Ishikawa (cell line): Measurements from ENCODE around the gene JAG2.

Experiments used
- CEBPB ChIP-seq: IDR thresholded peaks from 2 replicates; pipeline ENCODE4 v1.6.1; 2012
- CREB1 ChIP-seq: IDR thresholded peaks from 2 replicates; pipeline ENCODE4 v1.6.1; 2012; ENCODE audit warnings: low read depth
- EGR1 ChIP-seq: IDR thresholded peaks from 2 replicates; pipeline ENCODE4 v1.6.1; 2012
- EP300 ChIP-seq: IDR thresholded peaks from 2 replicates; pipeline ENCODE4 v1.6.1; 2012; ENCODE audit warnings: borderline replicate concordance
- FOXM1 ChIP-seq: IDR thresholded peaks from 2 replicates; pipeline ENCODE4 v1.6.1; 2012; ENCODE audit warnings: low read depth, borderline replicate concordance
- MAX ChIP-seq: IDR thresholded peaks from 2 replicates; pipeline ENCODE4 v1.6.1; 2012
- NFIC ChIP-seq: IDR thresholded peaks from 2 replicates; pipeline ENCODE4 v1.6.1; 2012
- RAD21 ChIP-seq: IDR thresholded peaks from 2 replicates; pipeline ENCODE4 v1.6.1; 2012; ENCODE audit warnings: low read depth
- TAF1 ChIP-seq: IDR thresholded peaks from 2 replicates; pipeline ENCODE4 v1.6.1; 2012; ENCODE audit warnings: low read depth, mild to moderate bottlenecking
- TCF12 ChIP-seq: IDR thresholded peaks from 2 replicates; pipeline ENCODE4 v1.6.1; 2012; ENCODE audit warnings: low read depth
- TEAD4 ChIP-seq: IDR thresholded peaks from 2 replicates; pipeline ENCODE4 v1.6.1; 2012
- YY1 ChIP-seq: IDR thresholded peaks from 2 replicates; pipeline ENCODE4 v1.6.1; 2012; ENCODE audit warnings: low read depth
- ZBTB7A ChIP-seq: IDR thresholded peaks from 2 replicates; pipeline ENCODE4 v1.6.1; 2012; ENCODE audit warnings: low read depth
- TF ChIP-seq, protein P1 (sequence below): IDR thresholded peaks from 2 replicates; pipeline ENCODE4 v1.6.1; 2012
- TF ChIP-seq, protein P2 (sequence below): IDR thresholded peaks from 2 replicates; pipeline ENCODE4 v1.6.1; 2012; ENCODE audit warnings: low read depth, mild to moderate bottlenecking

The JAG2 gene

GRCh38 chr14:105187935-105188524 lies 19.5 kb upstream of the JAG2 start:
- TF ChIP-seq CREB1 (no peak), MAX (no peak), RAD21 (peak; percentile 61)
- TF ChIP-seq, protein P1, sequence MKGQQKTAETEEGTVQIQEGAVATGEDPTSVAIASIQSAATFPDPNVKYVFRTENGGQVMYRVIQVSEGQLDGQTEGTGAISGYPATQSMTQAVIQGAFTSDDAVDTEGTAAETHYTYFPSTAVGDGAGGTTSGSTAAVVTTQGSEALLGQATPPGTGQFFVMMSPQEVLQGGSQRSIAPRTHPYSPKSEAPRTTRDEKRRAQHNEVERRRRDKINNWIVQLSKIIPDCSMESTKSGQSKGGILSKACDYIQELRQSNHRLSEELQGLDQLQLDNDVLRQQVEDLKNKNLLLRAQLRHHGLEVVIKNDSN, result 0 out of 2 replicates have a peak, but pooled peaks have one; percentile 13

GRCh38 chr14:105187116-105187515 lies 18.5 kb upstream of the JAG2 start:
- no peak for TF ChIP-seq RAD21
- no peak for TF ChIP-seq TAF1
- TF ChIP-seq MAX, result no peak
- TF ChIP-seq EGR1, result no peak
- TF ChIP-seq NFIC, result no peak
- no peak for TF ChIP-seq CREB1
- TF ChIP-seq TCF12, result no peak

DNA sequence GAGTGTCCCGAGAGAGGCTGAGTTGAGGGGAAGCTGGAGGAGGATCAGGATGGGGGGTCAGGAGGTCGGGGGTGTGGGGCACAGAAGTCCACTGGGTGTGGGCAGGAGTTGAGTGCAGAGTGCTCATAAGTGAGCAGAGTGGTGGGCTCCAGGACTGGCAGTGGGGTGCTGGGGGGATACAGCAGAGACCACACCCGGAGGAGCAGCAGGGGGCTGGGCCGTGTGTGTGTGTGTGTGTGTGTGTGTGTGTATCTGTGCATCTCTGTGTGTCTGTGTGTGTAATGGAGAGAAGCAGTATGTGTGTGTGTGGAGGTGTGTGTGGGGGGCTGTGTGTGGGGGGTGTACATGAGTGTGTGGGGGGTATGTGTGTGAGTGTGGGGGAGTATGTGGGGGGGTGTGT lies 17.4 kb upstream of the JAG2 start:
- TF ChIP-seq, protein P1, result no peak
- no peak for TF ChIP-seq FOXM1
- TF ChIP-seq CEBPB, result no peak
- TF ChIP-seq, protein P2, sequence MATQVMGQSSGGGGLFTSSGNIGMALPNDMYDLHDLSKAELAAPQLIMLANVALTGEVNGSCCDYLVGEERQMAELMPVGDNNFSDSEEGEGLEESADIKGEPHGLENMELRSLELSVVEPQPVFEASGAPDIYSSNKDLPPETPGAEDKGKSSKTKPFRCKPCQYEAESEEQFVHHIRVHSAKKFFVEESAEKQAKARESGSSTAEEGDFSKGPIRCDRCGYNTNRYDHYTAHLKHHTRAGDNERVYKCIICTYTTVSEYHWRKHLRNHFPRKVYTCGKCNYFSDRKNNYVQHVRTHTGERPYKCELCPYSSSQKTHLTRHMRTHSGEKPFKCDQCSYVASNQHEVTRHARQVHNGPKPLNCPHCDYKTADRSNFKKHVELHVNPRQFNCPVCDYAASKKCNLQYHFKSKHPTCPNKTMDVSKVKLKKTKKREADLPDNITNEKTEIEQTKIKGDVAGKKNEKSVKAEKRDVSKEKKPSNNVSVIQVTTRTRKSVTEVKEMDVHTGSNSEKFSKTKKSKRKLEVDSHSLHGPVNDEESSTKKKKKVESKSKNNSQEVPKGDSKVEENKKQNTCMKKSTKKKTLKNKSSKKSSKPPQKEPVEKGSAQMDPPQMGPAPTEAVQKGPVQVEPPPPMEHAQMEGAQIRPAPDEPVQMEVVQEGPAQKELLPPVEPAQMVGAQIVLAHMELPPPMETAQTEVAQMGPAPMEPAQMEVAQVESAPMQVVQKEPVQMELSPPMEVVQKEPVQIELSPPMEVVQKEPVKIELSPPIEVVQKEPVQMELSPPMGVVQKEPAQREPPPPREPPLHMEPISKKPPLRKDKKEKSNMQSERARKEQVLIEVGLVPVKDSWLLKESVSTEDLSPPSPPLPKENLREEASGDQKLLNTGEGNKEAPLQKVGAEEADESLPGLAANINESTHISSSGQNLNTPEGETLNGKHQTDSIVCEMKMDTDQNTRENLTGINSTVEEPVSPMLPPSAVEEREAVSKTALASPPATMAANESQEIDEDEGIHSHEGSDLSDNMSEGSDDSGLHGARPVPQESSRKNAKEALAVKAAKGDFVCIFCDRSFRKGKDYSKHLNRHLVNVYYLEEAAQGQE, result no peak

- TF ChIP-seq MAX (no peak), TAF1 (no peak), NFIC (no peak), YY1 (no peak), TCF12 (no peak), CEBPB (no peak), EP300 (no peak), CREB1 (no peak), TEAD4 (no peak), ZBTB7A (no peak; the same call in 1 of the 2 replicates), EGR1 (no peak)
- TF ChIP-seq, protein P1, result no peak
Observed at GRCh38 chr14:105185001-105185400, 16.4 kb upstream of the JAG2 start.

DNA sequence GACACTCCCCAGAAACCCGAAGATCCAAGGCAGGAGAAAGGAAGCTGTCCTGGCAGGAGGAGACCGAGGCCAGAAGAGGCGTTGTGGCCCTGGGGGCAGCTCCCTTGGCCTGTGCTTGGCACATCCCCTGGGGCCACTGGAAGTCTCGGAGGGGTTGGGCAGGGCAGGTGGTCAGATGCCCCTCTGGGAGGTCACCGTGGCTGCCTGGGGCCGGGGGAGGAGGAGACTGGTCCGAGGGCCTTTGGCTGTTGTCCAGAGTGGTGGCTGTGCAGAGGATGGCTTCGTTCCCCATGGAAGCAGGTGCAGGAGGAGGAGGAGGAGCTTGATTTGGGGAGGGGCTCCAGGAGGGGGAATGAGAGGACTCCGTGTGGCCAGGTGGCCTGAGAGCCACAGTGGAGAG lies 15.9 kb upstream of the JAG2 start:
- no peak for TF ChIP-seq NFIC
- TF ChIP-seq, protein P2, result no peak
- TF ChIP-seq CEBPB, result no peak
- no peak for TF ChIP-seq TAF1
- no peak for TF ChIP-seq EGR1
- no peak for TF ChIP-seq CREB1
- TF ChIP-seq TEAD4, result no peak
- TF ChIP-seq ZBTB7A, result no peak
- no peak for TF ChIP-seq EP300
- TF ChIP-seq, protein P1, result no peak
- TF ChIP-seq MAX, result no peak
- no peak for TF ChIP-seq FOXM1
- no peak for TF ChIP-seq RAD21
